HG03139 (cell line): ENCODE data around the gene ITIH4.

Experiments
- ATAC-seq: cut with Tn5 transposase; IDR thresholded peaks from one replicate; pipeline ENCODE4 v1.9.1; 2021; ENCODE audit not compliant: unreplicated experiment

ITIH4 gene

DNA sequence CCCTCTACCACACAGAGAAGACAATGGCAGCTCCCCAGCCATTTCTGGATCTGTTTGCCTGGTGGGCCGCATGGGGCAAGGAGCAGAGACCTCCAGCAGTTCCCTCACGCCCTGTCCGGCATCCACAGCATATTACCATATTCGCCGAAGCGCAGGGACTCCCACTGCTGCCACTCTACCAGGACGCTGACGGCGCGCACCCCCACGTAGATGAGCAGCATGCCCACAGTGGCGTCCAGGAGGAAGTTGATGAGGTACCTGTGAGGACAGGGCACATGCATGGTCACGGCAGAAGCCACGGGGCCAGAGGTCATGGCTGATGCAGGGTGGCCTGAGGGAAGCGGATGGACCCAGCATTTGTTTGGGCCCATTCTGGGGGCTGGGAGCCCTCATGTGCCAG is 19.2 kb upstream of the ITIH4 start:
- ATAC-seq: no peak

DNA sequence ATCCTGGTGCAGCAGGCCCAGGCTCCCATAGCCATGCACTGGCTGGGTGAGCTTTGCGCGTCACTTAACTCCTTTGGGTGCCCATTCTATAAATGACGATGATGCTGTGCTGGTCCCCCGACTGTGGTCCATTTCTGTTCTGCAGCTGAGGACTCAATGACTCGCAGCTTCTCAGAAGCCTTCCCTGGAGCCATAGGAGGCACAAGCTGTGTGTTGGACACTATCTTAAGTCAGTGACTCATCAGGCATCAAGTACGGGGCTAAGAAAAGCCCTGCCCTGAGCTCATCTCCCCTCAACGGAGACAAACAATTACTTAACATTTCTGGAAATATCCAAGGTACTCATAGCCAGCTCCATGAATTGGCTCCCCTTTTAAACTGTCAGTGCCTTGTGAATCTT is 18.1 kb upstream of the ITIH4 start:
- ATAC-seq: no peak

GRCh38 chr3:52847726-52848125 is 17.3 kb upstream of the ITIH4 start:
- ATAC-seq: no peak

GRCh38 chr3:52847241-52847640 is 16.8 kb upstream of the ITIH4 start:
- ATAC-seq: no peak

DNA sequence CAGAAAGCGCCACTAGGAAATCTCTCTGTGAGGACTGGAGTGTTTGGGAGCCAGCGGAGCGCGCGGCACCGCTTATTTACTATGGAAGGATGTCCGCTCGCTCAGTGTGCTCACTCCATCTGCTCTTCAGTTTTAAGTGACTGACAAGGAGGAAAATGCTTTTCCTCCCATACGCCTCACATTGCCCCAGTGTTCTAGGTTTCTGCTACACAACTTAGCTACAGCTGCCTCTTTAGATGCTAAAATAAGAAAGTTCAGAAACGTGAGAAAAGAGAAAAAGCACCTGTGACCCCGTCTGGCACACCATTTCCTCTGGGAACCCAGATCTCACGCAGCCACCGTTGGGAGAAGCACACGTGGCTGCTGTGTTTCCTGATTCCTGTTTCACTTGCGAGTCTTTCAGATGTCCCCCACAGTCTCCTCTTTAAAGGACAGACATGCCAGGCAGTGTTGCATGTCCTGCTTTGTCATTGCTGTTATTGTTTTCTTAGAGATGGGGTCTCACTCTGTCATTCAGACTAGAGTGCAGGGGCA is 16.0 kb upstream of the ITIH4 start:
- ATAC-seq: no peak

GRCh38 chr3:52845691-52846431 is 15.4 kb upstream of the ITIH4 start:
- no peak for ATAC-seq

DNA sequence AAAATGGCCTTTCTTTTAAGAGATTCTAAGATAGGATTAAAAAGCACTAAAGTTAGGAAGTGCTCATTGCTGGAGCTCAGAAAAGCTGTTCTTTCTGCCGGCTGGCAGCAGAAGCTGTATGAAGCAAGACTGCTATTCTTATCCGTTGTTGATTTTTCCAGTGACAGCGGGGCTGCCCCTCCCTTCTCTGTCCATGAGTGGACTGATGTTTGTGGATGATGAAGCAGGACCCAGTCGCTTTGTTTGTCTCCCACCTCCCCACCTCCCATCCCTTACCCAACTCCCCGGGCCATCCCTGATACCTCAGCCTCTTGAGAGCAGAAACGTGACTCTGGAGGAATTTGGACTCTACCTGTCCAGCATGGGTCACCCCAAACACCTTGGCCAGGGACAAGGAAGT is 14.7 kb upstream of the ITIH4 start:
- ATAC-seq: no peak

GRCh38 chr3:52844290-52844975 is 14.0 kb upstream of the ITIH4 start:
- ATAC-seq: no peak

- ATAC-seq: no peak
Measured at GRCh38 chr3:52843881-52844280, 13.4 kb upstream of the ITIH4 start.

DNA sequence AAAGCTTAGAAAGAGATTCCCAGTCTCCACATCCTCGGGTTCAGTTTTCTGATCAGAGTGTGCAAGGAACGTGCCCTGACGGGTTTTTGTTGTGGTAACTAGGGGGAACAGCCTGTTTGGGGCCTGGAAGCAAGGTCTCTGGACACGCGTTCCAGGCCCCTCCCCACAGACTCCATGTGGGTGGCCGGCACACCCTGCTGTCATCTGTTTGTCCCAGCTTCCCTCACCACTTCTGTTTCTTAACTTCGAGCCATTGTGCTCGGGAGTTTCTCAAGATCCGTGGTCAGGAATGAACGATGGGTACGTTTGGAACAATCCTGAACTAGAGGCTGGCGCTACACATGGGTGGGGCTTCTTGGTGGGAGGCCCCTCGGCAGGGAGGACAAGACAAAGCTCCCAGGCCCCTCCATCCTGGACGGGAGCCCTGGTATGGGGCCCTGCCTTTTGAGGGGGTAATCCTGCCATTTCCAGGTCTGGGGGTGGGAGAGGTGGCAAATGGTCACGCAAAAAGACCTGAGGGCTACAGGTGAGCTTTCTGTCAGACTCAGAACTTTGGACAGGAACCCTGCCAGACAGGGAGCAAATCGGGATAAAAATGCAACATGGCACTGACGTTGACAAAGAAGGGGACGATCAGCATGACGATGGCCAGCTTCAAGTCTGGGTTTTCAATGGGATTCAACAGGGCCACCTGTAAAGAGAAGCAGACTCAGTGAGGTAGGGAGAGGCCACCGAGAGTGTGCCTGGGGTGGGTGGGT is 12.8 kb upstream of the ITIH4 start:
- ATAC-seq: no peak

DNA sequence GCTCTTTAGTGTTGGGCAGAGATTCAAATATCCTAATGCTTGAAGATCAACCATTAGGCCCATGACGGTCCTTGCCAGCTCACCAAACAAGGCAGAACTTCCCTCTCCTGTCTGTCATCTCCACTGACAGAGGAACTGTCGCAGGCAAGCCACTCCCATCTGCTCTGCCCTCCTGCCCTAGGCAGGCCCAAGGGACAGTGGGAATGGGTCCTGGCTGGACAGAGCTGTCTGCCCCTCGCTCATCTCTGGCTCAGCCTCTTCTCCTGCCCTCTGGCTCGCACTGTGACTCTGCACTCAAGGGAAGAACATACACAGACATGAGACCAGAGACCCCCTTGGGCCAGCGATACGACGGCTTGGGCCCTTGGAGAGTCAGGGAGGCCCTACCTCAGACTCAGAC is 12.0 kb upstream of the ITIH4 start:
- no peak for ATAC-seq

DNA sequence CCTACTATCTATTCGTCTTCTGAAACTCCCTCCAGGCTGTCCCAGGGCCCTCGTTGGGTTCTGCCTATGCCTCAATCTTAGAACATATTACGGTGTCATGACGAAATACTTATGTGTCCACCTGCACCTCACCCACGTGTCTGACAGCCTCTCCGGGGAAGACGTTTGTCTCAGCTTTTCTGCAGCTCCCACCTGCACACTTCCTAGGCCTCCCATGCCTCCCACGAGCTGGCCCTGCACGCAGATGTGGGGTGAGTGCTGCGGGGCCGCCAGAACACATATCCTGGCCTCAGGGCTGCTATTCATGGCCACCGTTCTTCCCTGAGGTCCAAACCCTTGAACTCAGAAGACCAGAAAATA is 11.5 kb upstream of the ITIH4 start:
- ATAC-seq: no peak

- ATAC-seq: no peak
Measured at GRCh38 chr3:52841211-52841980, 10.9 kb upstream of the ITIH4 start.

DNA sequence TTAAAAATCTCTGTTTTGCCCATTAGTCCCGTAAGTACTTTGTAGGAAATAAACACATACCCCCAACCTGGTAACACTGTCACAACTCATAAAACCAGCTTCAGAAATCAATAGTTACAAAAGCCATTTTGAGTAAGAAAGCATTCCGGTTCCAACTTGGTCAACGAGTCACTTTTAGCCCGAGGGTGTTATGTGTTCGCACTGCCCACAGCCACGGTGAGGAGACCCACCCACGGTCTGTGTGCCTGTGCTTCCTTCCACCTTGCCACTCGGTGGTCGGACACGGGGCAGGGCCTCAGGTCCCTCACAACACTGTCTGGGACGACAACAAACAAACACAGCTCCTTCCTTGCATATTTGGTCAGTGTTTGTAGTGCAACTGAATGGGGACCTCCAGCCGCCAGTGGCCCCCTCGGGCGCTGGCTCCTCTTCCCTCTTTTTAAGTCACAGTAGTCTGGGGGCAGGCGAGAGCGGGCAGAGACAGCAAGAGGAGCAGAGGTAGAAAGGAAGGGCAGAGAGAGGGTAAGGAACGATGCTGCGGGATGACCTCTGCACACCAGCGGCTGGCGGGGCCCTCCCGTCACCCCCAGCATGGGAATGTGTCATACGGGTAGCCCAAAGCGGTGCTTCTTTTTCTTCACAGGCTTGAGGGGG is 9.5 kb upstream of the ITIH4 start:
- no peak for ATAC-seq

GRCh38 chr3:52839268-52839575 is 8.8 kb upstream of the ITIH4 start:
- ATAC-seq: no peak

- no peak for ATAC-seq
Measured at GRCh38 chr3:52838561-52839267, 8.2 kb upstream of the ITIH4 start.

DNA sequence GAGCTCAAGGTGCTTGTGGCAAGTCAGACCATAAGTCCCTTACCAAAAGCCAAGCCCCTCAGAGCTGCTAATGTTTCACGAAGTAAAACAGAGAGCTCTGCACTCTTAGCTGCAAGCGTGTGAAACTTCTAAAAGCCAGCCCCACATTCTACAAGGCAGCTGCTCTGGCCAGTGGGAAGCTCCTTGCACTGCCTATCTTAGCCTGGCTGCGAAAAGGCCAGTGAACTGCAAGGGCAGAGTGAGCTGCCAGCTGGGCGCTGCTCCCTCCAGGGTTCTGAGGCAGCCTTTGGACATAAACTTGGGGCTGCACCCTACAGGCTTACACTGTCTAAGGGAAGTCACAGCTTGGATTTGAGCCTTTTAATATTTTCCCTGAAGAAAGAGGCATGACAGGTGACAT is 6.5 kb upstream of the ITIH4 start:
- ATAC-seq: no peak

DNA sequence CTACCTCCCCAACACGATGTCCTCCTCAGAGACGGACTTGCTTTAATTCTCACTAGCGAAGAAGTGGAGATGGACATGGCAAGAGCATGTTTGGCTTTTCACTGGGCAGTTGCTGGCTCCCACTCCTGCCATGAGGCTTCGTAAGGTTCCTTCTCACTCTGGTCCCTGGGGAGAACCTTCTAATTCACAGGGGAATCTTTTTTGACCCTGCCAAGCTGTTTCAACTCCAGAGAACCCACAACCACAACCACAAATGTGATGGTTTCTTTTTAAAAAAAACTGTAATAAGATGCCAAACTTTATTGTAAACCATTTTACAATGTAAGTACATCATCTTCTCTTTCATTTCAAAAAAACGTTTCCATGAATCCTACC is 6.0 kb upstream of the ITIH4 start:
- no peak for ATAC-seq

GRCh38 chr3:52835766-52836470 is 5.4 kb upstream of the ITIH4 start:
- ATAC-seq: no peak
